ENCODE results near the gene CTNNA3. TPM values are rescaled to one million over a fixed set of nuclear protein-coding genes. Genes with fewer than 3 reads are reported as not detected.

CTNNA3 gene
- total and polyA plus RNA-seq, 2 donors (not counting 1 experiment from before 2014, with no cell fraction given) = not detected

DNA sequence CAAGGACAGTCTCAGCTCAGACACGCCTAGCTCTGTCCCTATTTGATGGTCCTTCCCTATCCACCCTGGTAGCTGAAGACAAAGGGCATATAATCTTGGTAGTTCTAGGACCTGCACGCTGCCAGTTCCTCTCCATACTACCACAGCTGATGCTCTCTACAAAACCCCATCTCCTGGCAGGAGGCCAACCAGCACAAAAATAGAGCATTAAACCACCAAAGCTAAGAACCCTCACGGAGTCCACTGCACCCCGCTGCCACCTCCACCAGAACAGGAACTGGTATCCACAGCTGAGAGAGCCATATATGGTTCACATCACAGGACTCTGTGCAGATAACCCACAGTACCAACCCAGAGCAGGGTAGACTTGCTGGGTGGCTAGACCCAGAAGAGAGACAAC lies 470.8 kb downstream of the CTNNA3 start:
- no peak for TF ChIP-seq EZH2 (IDR thresholded peaks at IDR 0.05; ENCODE audit: low read length, missing control alignments)
- TF ChIP-seq, protein P1, sequence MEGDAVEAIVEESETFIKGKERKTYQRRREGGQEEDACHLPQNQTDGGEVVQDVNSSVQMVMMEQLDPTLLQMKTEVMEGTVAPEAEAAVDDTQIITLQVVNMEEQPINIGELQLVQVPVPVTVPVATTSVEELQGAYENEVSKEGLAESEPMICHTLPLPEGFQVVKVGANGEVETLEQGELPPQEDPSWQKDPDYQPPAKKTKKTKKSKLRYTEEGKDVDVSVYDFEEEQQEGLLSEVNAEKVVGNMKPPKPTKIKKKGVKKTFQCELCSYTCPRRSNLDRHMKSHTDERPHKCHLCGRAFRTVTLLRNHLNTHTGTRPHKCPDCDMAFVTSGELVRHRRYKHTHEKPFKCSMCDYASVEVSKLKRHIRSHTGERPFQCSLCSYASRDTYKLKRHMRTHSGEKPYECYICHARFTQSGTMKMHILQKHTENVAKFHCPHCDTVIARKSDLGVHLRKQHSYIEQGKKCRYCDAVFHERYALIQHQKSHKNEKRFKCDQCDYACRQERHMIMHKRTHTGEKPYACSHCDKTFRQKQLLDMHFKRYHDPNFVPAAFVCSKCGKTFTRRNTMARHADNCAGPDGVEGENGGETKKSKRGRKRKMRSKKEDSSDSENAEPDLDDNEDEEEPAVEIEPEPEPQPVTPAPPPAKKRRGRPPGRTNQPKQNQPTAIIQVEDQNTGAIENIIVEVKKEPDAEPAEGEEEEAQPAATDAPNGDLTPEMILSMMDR (conservative IDR thresholded peaks at IDR 0.05 in 1 of 2, IDR thresholded peaks at IDR 0.05 in 1 of 2; ENCODE audit: low read depth in 1 of 2, low read length in 2 of 2) = no peak
- no peak overlapping the region for H3K9ac ChIP-seq (ENCODE audit: insufficient read depth, low read length)
- no peaks in the 10 kb centered on the region for H3K4me1 ChIP-seq (ENCODE audit: control insufficient read depth, extremely low read depth, insufficient read depth, low read length)
- H3K27ac ChIP-seq (ENCODE audit: insufficient read depth, low read length) = no peak overlapping the region
- H3K27me3 ChIP-seq (ENCODE audit: control insufficient read depth, insufficient read depth, low read length) = no peaks in the 10 kb centered on the region
- no peak overlapping the region for H2AFZ ChIP-seq (ENCODE audit: low read length)
- no peaks in the 10 kb centered on the region for H3K36me3 ChIP-seq (ENCODE audit: control insufficient read depth, insufficient read depth, low read length)
- DNase-seq (ENCODE audit: low read depth in 2 of 2) = no peak
- no peaks in the 10 kb centered on the region for H4K20me1 ChIP-seq (ENCODE audit: control insufficient read depth, extremely low read depth, insufficient read depth, low read length)
- no peaks in the 10 kb centered on the region for H3K9me3 ChIP-seq (ENCODE audit: control insufficient read depth, insufficient read depth, low read depth, low read length)
- H3K4me2 ChIP-seq (ENCODE audit: extremely low read depth, insufficient read depth, low read length) = no peak overlapping the region
- H3K4me3 ChIP-seq (replicated peaks in 1 of 4; ENCODE audit: control extremely low read depth in 1 of 4, insufficient read depth in 1 of 4, low read depth in 3 of 4, low read length in 4 of 4) = no peak overlapping the region
- H3K79me2 ChIP-seq (ENCODE audit: control insufficient read depth, insufficient read depth, low read length) = no peaks in the 10 kb centered on the region

DNA sequence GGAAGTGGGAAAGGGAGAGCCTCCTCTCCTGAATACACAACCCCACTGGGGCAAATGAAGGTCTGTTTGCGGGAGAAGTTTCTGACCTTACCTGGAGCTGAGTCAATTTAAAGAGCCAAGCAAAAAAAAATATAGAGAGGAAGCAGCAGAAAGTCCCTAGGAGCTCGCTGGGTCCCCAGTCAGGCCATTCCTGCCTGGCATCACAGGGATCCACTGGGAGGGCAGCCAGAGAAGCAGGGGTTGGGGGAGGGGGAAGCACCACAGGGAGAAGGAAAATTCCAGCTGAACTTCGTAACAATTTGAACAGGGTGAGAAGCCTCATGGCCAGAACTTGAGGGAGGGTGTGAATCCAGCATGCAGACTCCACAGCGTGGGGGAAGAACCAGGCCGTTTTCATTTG lies 471.4 kb downstream of the CTNNA3 start:
- Histone ChIP-seq H3K27ac (ENCODE audit: insufficient read depth, low read length) (no peak overlapping the region), H3K79me2 (ENCODE audit: control insufficient read depth, insufficient read depth, low read length) (no peaks in the 10 kb centered on the region), H3K9me3 (ENCODE audit: control insufficient read depth, insufficient read depth, low read depth, low read length) (no peaks in the 10 kb centered on the region), H3K4me2 (ENCODE audit: extremely low read depth, insufficient read depth, low read length) (no peak overlapping the region), H3K9ac (ENCODE audit: insufficient read depth, low read length) (no peak overlapping the region), H2AFZ (ENCODE audit: low read length) (no peak overlapping the region), H3K4me3 (replicated peaks in 1 of 4; ENCODE audit: control extremely low read depth in 1 of 4, insufficient read depth in 1 of 4, low read depth in 3 of 4, low read length in 4 of 4) (no peak overlapping the region), H3K4me1 (ENCODE audit: control insufficient read depth, extremely low read depth, insufficient read depth, low read length) (no peaks in the 10 kb centered on the region), H3K36me3 (ENCODE audit: control insufficient read depth, insufficient read depth, low read length) (no peaks in the 10 kb centered on the region), H3K27me3 (ENCODE audit: control insufficient read depth, insufficient read depth, low read length) (no peaks in the 10 kb centered on the region), H4K20me1 (ENCODE audit: control insufficient read depth, extremely low read depth, insufficient read depth, low read length) (no peaks in the 10 kb centered on the region)
- TF ChIP-seq, protein P1 (conservative IDR thresholded peaks at IDR 0.05 in 1 of 2, IDR thresholded peaks at IDR 0.05 in 1 of 2; ENCODE audit: low read depth in 1 of 2, low read length in 2 of 2) = no peak
- no peak for TF ChIP-seq EZH2 (IDR thresholded peaks at IDR 0.05; ENCODE audit: low read length, missing control alignments)
- no peak for DNase-seq (ENCODE audit: low read depth in 2 of 2)

DNA sequence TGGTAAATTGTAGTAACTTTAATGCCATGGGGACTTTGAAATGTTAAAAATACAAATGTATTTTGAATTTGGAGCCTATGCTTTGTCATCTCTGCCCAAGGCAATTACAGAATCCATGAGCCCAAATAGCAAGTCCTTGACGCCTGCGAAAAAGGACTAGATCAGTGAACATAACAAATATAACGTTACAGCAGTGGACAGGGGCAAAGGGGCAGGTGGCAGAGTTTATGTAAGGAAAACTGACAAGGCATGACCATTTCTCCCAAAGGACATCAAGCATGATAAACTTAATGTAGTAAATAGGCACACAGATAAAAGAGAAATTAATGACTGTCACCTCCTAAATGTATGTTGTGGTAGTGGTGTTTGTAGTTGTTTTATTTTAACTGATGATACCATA lies 473.1 kb downstream of the CTNNA3 start:
- Histone ChIP-seq H3K4me3 (replicated peaks in 1 of 4; ENCODE audit: control extremely low read depth in 1 of 4, insufficient read depth in 1 of 4, low read depth in 3 of 4, low read length in 4 of 4) (no peak overlapping the region), H3K4me1 (ENCODE audit: control insufficient read depth, extremely low read depth, insufficient read depth, low read length) (no peaks in the 10 kb centered on the region), H4K20me1 (ENCODE audit: control insufficient read depth, extremely low read depth, insufficient read depth, low read length) (no peaks in the 10 kb centered on the region), H3K36me3 (ENCODE audit: control insufficient read depth, insufficient read depth, low read length) (no peaks in the 10 kb centered on the region), H3K79me2 (ENCODE audit: control insufficient read depth, insufficient read depth, low read length) (no peaks in the 10 kb centered on the region), H2AFZ (ENCODE audit: low read length) (no peak overlapping the region), H3K27me3 (ENCODE audit: control insufficient read depth, insufficient read depth, low read length) (no peaks in the 10 kb centered on the region), H3K9me3 (ENCODE audit: control insufficient read depth, insufficient read depth, low read depth, low read length) (no peaks in the 10 kb centered on the region), H3K4me2 (ENCODE audit: extremely low read depth, insufficient read depth, low read length) (no peak overlapping the region), H3K9ac (ENCODE audit: insufficient read depth, low read length) (no peak overlapping the region), H3K27ac (ENCODE audit: insufficient read depth, low read length) (no peak overlapping the region)
- TF ChIP-seq, protein P1 (conservative IDR thresholded peaks at IDR 0.05 in 1 of 2, IDR thresholded peaks at IDR 0.05 in 1 of 2; ENCODE audit: low read depth in 1 of 2, low read length in 2 of 2) = no peak
- TF ChIP-seq EZH2 (IDR thresholded peaks at IDR 0.05; ENCODE audit: low read length, missing control alignments) = no peak
- no peak for DNase-seq (ENCODE audit: low read depth in 2 of 2)
